Measurements from ENCODE around the gene TBC1D5. TPM values are rescaled to one million over a fixed set of nuclear protein-coding genes. Genes with fewer than 3 reads are reported as not detected.

TBC1D5 gene
- total RNA-seq, 1 experiment from 2014 or later: 30.4 TPM

- POLR2A ChIA-PET: no interaction called here
- no TSS peak for BruUV-seq (replicated peaks)
- Histone ChIP-seq H3K4me3 (ENCODE audit: low read depth in 2 of 2, low read length in 2 of 2) (no peak overlapping the region), H3K27ac (ENCODE audit: low read length) (no peak overlapping the region), H3K27me3 (ENCODE audit: control insufficient read depth, insufficient read depth, low read length) (no peaks in the 10 kb centered on the region), H3K4me1 (ENCODE audit: control insufficient read depth, insufficient read depth, low read length) (no peaks in the 10 kb centered on the region), H3K36me3 (ENCODE audit: control insufficient read depth, insufficient read depth, low read length) (no peaks in the 10 kb centered on the region; the same call in 1 of the 2 replicates), H3K9me3 (ENCODE audit: control insufficient read depth, insufficient read depth, low read depth, low read length) (no peaks in the 10 kb centered on the region)
- in situ Hi-C loops (cut with HindIII; ENCODE audit: low pct_unique_long_range_greater_than_20kb, low sequenced_read_pairs) (no loop called here), intact Hi-C loops (cut with micrococcal nuclease; ENCODE audit: unreplicated experiment) (no loop called here)
- CTCF ChIA-PET: no interaction called here
- DNase-seq (ENCODE audit: low read depth, low spot score) (no peak), ATAC-seq (no peak)
- no peak for TF ChIP-seq REST (IDR thresholded peaks at IDR 0.05; ENCODE audit: insufficient read depth in 1 of 2, low read depth in 2 of 2, low read length in 1 of 2)
- no peak for TF ChIP-seq TCF7L2 (IDR thresholded peaks at IDR 0.05; ENCODE audit: low read depth, low read length)
- TF ChIP-seq CTCF (IDR thresholded peaks at IDR 0.05): no peak
- no peak for TF ChIP-seq SIN3A (IDR thresholded peaks at IDR 0.05; ENCODE audit: borderline replicate concordance, insufficient read depth, low read depth, low read length)
- TF ChIP-seq POLR2AphosphoS5 (IDR thresholded peaks at IDR 0.05; ENCODE audit: low read depth, low read length): no peak
Observed at GRCh38 chr3:17213102-17213501, 529.3 kb downstream of the TBC1D5 start.

- no TSS peak for BruUV-seq (replicated peaks)
- POLR2A ChIA-PET: no interaction called here
Observed at GRCh38 chr3:17207979-17208378, 534.5 kb downstream of the TBC1D5 start.

More at GRCh38 chr3:17207979-17208378, 534.5 kb downstream of the TBC1D5 start:
- H3K4me1 ChIP-seq (ENCODE audit: control insufficient read depth, insufficient read depth, low read length): no peaks in the 10 kb centered on the region
- TF ChIP-seq CTCF (IDR thresholded peaks at IDR 0.05): no peak
- no peak for TF ChIP-seq POLR2AphosphoS5 (IDR thresholded peaks at IDR 0.05; ENCODE audit: low read depth, low read length)
- TF ChIP-seq TCF7L2 (IDR thresholded peaks at IDR 0.05; ENCODE audit: low read depth, low read length): no peak
- TF ChIP-seq REST (IDR thresholded peaks at IDR 0.05; ENCODE audit: insufficient read depth in 1 of 2, low read depth in 2 of 2, low read length in 1 of 2): no peak
- TF ChIP-seq SIN3A (IDR thresholded peaks at IDR 0.05; ENCODE audit: borderline replicate concordance, insufficient read depth, low read depth, low read length): no peak
- no peaks in the 10 kb centered on the region; the same call in 1 of the 2 replicates for H3K36me3 ChIP-seq (ENCODE audit: control insufficient read depth, insufficient read depth, low read length)
- DNase-seq (ENCODE audit: low read depth, low spot score): no peak
- no peak overlapping the region for H3K27ac ChIP-seq (ENCODE audit: low read length)
- CTCF ChIA-PET: no interaction called here
- H3K9me3 ChIP-seq (ENCODE audit: control insufficient read depth, insufficient read depth, low read depth, low read length): no peaks in the 10 kb centered on the region
- in situ Hi-C loops (cut with HindIII; ENCODE audit: low pct_unique_long_range_greater_than_20kb, low sequenced_read_pairs) (no loop called here), intact Hi-C loops (cut with micrococcal nuclease; ENCODE audit: unreplicated experiment) (no loop called here)
- no peaks in the 10 kb centered on the region for H3K27me3 ChIP-seq (ENCODE audit: control insufficient read depth, insufficient read depth, low read length)
- no peak overlapping the region for H3K4me3 ChIP-seq (ENCODE audit: low read depth in 2 of 2, low read length in 2 of 2)
- ATAC-seq: no peak

Data from Panc1 (cell line).